Liver (tissue), 3 donors: ENCODE data around the gene C1QA.

ENCODE experiments used
- CTCF ChIP-seq: fragments of 150-350 bp; IDR thresholded peaks from 2 replicates; pipeline ENCODE4 v1.5.1; 2017; ENCODE audit warnings: improper control_type of control experiment, low read depth, low read length; ENCODE audit not compliant: missing input control
- JUND ChIP-seq, 2 donors: IDR thresholded peaks; 2 replicates each; pipeline ENCODE4 v1.6.1; 2016; ENCODE audit warnings: antibody characterized with exemption in 2 of 2
- RAD21 ChIP-seq, 2 donors: IDR thresholded peaks; 2 replicates each; pipeline ENCODE4 v1.6.1; 2016; ENCODE audit warnings: antibody characterized with exemption in 2 of 2, mild to moderate bottlenecking in 2 of 2
- REST ChIP-seq: IDR thresholded peaks from 2 replicates; pipeline ENCODE4 v1.6.1; 2016; ENCODE audit warnings: antibody characterized with exemption, mild to moderate bottlenecking
- TAF1 ChIP-seq: conservative IDR thresholded peaks from 2 replicates; pipeline ENCODE4 v1.6.1; 2016; ENCODE audit warnings: antibody characterized with exemption, mild to moderate bottlenecking
- YY1 ChIP-seq: IDR thresholded peaks from 2 replicates; pipeline ENCODE4 v1.6.1; 2016; ENCODE audit warnings: antibody characterized with exemption, mild to moderate bottlenecking
- donor health status: healthy.
- donor health status: healthy.

GRCh38 chr1:22670352-22670975, 34.0 kb downstream of the C1QA start:
- TF ChIP-seq CTCF (no peak), TAF1 (no peak), REST (no peak), RAD21 (IDR thresholded peaks at IDR 0.05) (no peak), YY1 (no peak), JUND (IDR thresholded peaks at IDR 0.05) (no peak)
